ENCODE measurements around the gene SPTLC1. TPM values are rescaled to one million over a fixed set of nuclear protein-coding genes. Genes with fewer than 3 reads are reported as not detected.

Gene SPTLC1
- total and polyA plus RNA-seq, 2 donors (not counting 1 experiment from before 2014, with no cell fraction given): 26.6 to 53.5 TPM

DNA sequence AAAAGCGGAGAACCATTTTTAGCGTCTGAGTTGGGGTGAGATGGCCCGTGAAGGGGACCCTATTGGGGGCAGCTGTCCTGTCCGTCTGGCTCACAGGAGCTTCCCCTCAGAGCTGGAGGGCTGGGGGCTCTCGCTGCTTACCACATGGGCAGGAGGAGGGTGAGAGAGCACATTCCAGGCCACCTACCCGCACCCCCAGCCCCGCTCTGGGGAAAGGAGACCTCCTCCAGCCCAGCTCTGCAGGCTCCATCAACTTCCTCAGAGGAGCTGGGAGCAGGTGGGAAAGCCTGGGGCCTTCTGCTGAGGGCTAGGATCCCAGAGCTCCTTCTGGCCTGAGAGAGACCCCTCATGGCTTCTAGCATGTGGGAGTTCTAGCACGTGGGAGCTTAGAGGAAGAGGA is 27.1 kb upstream of the SPTLC1 start:
- Histone ChIP-seq H3K36me3 (replicated peaks in 1 of 2; ENCODE audit: control extremely low read depth in 1 of 2, control insufficient read depth in 1 of 2, extremely low read depth in 1 of 2, insufficient read depth in 2 of 2, low read length in 1 of 2) (no peaks in the 10 kb centered on the region), H3K27ac (ENCODE audit: low read length in 2 of 2) (no peak overlapping the region), H3K9ac (ENCODE audit: low read length) (no peak overlapping the region), H3K79me2 (ENCODE audit: control insufficient read depth, insufficient read depth, low read length) (no peaks in the 10 kb centered on the region), H3K27me3 (replicated peaks in 1 of 4; ENCODE audit: control extremely low read depth in 1 of 4, control insufficient read depth in 3 of 4, insufficient read depth in 4 of 4, low read length in 3 of 4) (peaks cover 0 to 29% (median 8%) of the 10 kb centered on the region in 4 experiments), H3K4me2 (replicated peaks; ENCODE audit: low read depth, low read length, poor library complexity, severe bottlenecking) (no peak overlapping the region), H3K4me3 (ENCODE audit: control extremely low read depth in 1 of 5, extremely low read depth in 1 of 5, insufficient read depth in 1 of 5, low read depth in 2 of 5, low read length in 4 of 5) (no peak overlapping the region), H3K9me3 (ENCODE audit: control extremely low read depth in 1 of 3, control insufficient read depth in 2 of 3, insufficient read depth in 1 of 3, low read length in 2 of 3) (no peaks in the 10 kb centered on the region), H2AFZ (ENCODE audit: insufficient read depth, low read depth, low read length, poor library complexity, severe bottlenecking) (no peak overlapping the region), H3K4me1 (ENCODE audit: control insufficient read depth in 2 of 2, insufficient read depth in 2 of 2, low read length in 2 of 2) (peaks cover 9 to 16% of the 10 kb centered on the region in 2 donors), H4K20me1 (ENCODE audit: control insufficient read depth, insufficient read depth, low read length, poor library complexity, severe bottlenecking) (no peaks in the 10 kb centered on the region)
- POLR2A ChIA-PET: no interaction called here
- peaks cover 12% of the 10 kb centered on the region for H3K4me1 Mint-ChIP-seq
- no peak for TF ChIP-seq EZH2 (IDR thresholded peaks at IDR 0.05; ENCODE audit: borderline replicate concordance, insufficient read depth, low read depth, low read length, poor library complexity, severe bottlenecking)
- TF ChIP-seq, protein P1, sequence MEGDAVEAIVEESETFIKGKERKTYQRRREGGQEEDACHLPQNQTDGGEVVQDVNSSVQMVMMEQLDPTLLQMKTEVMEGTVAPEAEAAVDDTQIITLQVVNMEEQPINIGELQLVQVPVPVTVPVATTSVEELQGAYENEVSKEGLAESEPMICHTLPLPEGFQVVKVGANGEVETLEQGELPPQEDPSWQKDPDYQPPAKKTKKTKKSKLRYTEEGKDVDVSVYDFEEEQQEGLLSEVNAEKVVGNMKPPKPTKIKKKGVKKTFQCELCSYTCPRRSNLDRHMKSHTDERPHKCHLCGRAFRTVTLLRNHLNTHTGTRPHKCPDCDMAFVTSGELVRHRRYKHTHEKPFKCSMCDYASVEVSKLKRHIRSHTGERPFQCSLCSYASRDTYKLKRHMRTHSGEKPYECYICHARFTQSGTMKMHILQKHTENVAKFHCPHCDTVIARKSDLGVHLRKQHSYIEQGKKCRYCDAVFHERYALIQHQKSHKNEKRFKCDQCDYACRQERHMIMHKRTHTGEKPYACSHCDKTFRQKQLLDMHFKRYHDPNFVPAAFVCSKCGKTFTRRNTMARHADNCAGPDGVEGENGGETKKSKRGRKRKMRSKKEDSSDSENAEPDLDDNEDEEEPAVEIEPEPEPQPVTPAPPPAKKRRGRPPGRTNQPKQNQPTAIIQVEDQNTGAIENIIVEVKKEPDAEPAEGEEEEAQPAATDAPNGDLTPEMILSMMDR (IDR thresholded peaks at IDR 0.05): no peak
- peaks cover 45% of the 10 kb centered on the region for H3K27me3 Mint-ChIP-seq
- no peak overlapping the region for H3K4me3 Mint-ChIP-seq
- CTCF ChIA-PET: interaction anchor here (1.2 to 1.8 kb wide), 2 partner anchors 9 to 493 kb away, joined by 3 to 5 read pairs; no protein-coding TSS in a partner anchor
- DNase-seq: no peak
- H3K27ac Mint-ChIP-seq: no peak overlapping the region
- intact Hi-C loops (cut with micrococcal nuclease): no loop called here
- no peaks in the 10 kb centered on the region for H3K9me3 Mint-ChIP-seq (ENCODE audit: insufficient read depth)
- WGBS (ENCODE audit: insufficient coverage): 71% methylated on average over 5 of the region's 8 CpGs
- ATAC-seq (ENCODE audit: low read depth): no peak

DNA sequence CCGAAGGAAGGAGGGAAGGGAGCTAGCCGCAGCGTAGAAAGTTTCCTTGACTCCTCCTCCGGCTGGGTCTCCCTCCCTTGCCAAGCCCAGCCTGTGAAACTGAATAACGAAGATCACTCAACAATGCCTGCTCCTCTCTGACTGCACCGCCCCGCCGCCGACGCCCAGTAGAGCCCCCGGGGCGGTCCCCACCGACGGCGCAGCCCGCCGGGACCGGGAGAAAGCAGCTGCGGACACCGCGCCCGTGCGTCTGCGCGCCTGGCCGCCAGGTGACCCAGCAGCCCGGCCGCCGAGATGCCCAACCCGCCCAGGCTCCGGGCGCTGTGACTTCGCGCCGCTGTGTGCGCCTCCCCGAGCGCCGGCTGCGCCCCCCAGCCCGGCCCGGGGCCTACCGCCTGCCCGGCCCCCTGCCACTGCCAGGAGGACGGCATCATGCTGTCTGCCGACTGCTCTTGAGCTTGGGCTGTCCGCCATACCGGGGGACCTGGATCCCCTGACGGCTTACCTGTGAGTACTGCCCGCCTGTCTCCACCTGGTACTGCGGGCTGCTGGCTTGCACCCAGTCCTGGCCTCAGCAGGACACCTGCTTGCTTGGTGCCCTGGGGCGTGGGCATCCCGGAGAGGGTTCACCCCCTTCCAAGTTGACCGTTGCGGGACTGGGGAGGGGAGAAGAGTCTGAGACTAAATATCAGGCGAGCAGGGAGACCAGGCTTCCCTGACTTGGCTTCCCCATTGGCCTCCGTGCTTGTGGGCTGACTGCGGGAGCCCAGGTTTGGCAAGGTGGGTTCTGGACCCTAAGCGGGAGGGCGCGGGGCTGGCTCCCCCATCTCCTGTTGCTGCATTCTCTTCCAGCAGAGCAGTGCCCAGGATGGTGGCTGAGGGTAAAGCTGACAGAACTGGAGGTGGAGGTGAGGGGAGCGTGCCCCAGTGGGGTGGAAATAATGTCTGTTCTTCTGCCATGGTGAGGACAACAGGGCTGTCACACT is 26.2 kb upstream of the SPTLC1 start:
- no peak overlapping the region for H3K27ac Mint-ChIP-seq
- H2AFZ ChIP-seq (ENCODE audit: insufficient read depth, low read depth, low read length, poor library complexity, severe bottlenecking): peak overlapping the region; percentile 66
- no peaks in the 10 kb centered on the region for H3K9me3 ChIP-seq (ENCODE audit: control extremely low read depth in 1 of 3, control insufficient read depth in 2 of 3, insufficient read depth in 1 of 3, low read length in 2 of 3)
- no peaks in the 10 kb centered on the region for H3K36me3 ChIP-seq (replicated peaks in 1 of 2; ENCODE audit: control extremely low read depth in 1 of 2, control insufficient read depth in 1 of 2, extremely low read depth in 1 of 2, insufficient read depth in 2 of 2, low read length in 1 of 2)
- H3K4me3 Mint-ChIP-seq: peak overlapping the region; percentile 79
- H3K79me2 ChIP-seq (ENCODE audit: control insufficient read depth, insufficient read depth, low read length): no peaks in the 10 kb centered on the region
- no peaks in the 10 kb centered on the region for H3K9me3 Mint-ChIP-seq (ENCODE audit: insufficient read depth)
- peaks cover 12% of the 10 kb centered on the region for H3K4me1 Mint-ChIP-seq
- no peak overlapping the region for H3K27ac ChIP-seq (ENCODE audit: low read length in 2 of 2)
- no peaks in the 10 kb centered on the region for H4K20me1 ChIP-seq (ENCODE audit: control insufficient read depth, insufficient read depth, low read length, poor library complexity, severe bottlenecking)
- DNase-seq: peak; percentile 26
- peak overlapping the region in 2 of 5 experiments; percentile 9 to 19 for H3K4me3 ChIP-seq (ENCODE audit: control extremely low read depth in 1 of 5, extremely low read depth in 1 of 5, insufficient read depth in 1 of 5, low read depth in 2 of 5, low read length in 4 of 5)
- peaks cover 9 to 16% of the 10 kb centered on the region in 2 donors for H3K4me1 ChIP-seq (ENCODE audit: control insufficient read depth in 2 of 2, insufficient read depth in 2 of 2, low read length in 2 of 2)
- H3K4me2 ChIP-seq (replicated peaks; ENCODE audit: low read depth, low read length, poor library complexity, severe bottlenecking): peak overlapping the region; percentile 67
- POLR2A ChIA-PET: no interaction called here
- CTCF ChIA-PET: interaction anchor here (0.6 to 7.2 kb wide), 15 partner anchors 6 to 529 kb away, joined by 3 to 57 read pairs (median 5); partner anchors contain the start of gene SPTLC1
- no peak for ATAC-seq (ENCODE audit: low read depth)
- 15% methylated on average over 58 of the region's 62 CpGs for WGBS (ENCODE audit: insufficient coverage)
- intact Hi-C loops (cut with micrococcal nuclease): no loop called here
- TF ChIP-seq, protein P1 (IDR thresholded peaks at IDR 0.05): no peak
- TF ChIP-seq EZH2 (IDR thresholded peaks at IDR 0.05; ENCODE audit: borderline replicate concordance, insufficient read depth, low read depth, low read length, poor library complexity, severe bottlenecking): no peak
- peaks cover 0 to 29% (median 8%) of the 10 kb centered on the region in 4 experiments for H3K27me3 ChIP-seq (replicated peaks in 1 of 4; ENCODE audit: control extremely low read depth in 1 of 4, control insufficient read depth in 3 of 4, insufficient read depth in 4 of 4, low read length in 3 of 4)
- H3K27me3 Mint-ChIP-seq: peaks cover 52% of the 10 kb centered on the region
- H3K9ac ChIP-seq (ENCODE audit: low read length): peak overlapping the region; percentile 26
